GM12891 (cell line): ENCODE data around the gene NRXN3.

ENCODE experiments used
- POLR2A ChIP-seq: IDR thresholded peaks from 2 replicates; pipeline ENCODE4 v1.6.1; 2011; ENCODE audit warnings: low read depth, low read length, control low read depth
- POLR2AphosphoS5 ChIP-seq: IDR thresholded peaks from 2 replicates; pipeline ENCODE4 v1.6.1; 2011; ENCODE audit warnings: low read depth, low read length, control low read depth
- TAF1 ChIP-seq: IDR thresholded peaks from 2 replicates; pipeline ENCODE4 v1.6.1; 2011; ENCODE audit warnings: low read depth, low read length, control low read depth

- TF ChIP-seq TAF1 (no peak), POLR2AphosphoS5 (no peak), POLR2A (no peak)
Observed at GRCh38 chr14:79584679-79585078, 1414.5 kb downstream of the NRXN3 start.
